ENCODE data around the gene OR3A1.
"Not testable (repeated sequence)": the region's sequence is repeated elsewhere in the genome, so short reads cannot be mapped to it uniquely, and the experiment has no call there.

The OR3A1 gene

GRCh38 chr17:3298260-3298659, at the start of gene OR3A1:
OR3A1 (minus strand) TSS chr17:3298360; CDS start chr17:3292582, 5,778 bp downstream.
- POLR2A ChIA-PET, result no interaction called here
- no peak for TF ChIP-seq CTCF (IDR thresholded peaks at IDR 0.05; ENCODE audit: control extremely low read depth, extremely low read depth, low read depth, missing control alignments)
- CTCF ChIA-PET, result no interaction called here
- no peak for DNase-seq (ENCODE audit: extremely low spot score)

- CTCF ChIA-PET; POLR2A ChIA-PET; DNase-seq (ENCODE audit: extremely low spot score): not testable (repeated sequence)
Measured at GRCh38 chr17:3342782-3343181, 44.6 kb upstream of the OR3A1 start.

GRCh38 chr17:3335876-3336275, 37.7 kb upstream of the OR3A1 start:
- ChIA-PET POLR2A (no interaction called here), CTCF (no interaction called here)
- no peak for DNase-seq (ENCODE audit: extremely low spot score)
- no peak for TF ChIP-seq CTCF (IDR thresholded peaks at IDR 0.05; ENCODE audit: control extremely low read depth, extremely low read depth, low read depth, missing control alignments)

- POLR2A ChIA-PET, result no interaction called here
- no peak for DNase-seq (ENCODE audit: extremely low spot score)
- TF ChIP-seq CTCF (IDR thresholded peaks at IDR 0.05; ENCODE audit: control extremely low read depth, extremely low read depth, low read depth, missing control alignments), result no peak
- CTCF ChIA-PET, result no interaction called here
Measured at GRCh38 chr17:3318336-3318735, 20.2 kb upstream of the OR3A1 start.

GRCh38 chr17:3316836-3317235, 18.7 kb upstream of the OR3A1 start:
- no peak for DNase-seq (ENCODE audit: extremely low spot score)
- POLR2A ChIA-PET, result no interaction called here
- TF ChIP-seq CTCF (IDR thresholded peaks at IDR 0.05; ENCODE audit: control extremely low read depth, extremely low read depth, low read depth, missing control alignments), result no peak
- CTCF ChIA-PET, result no interaction called here

- ChIA-PET CTCF (no interaction called here), POLR2A (no interaction called here)
- no peak for TF ChIP-seq CTCF (IDR thresholded peaks at IDR 0.05; ENCODE audit: control extremely low read depth, extremely low read depth, low read depth, missing control alignments)
- no peak for DNase-seq (ENCODE audit: extremely low spot score)
Measured at GRCh38 chr17:3308603-3309002, 10.4 kb upstream of the OR3A1 start.

- CTCF ChIA-PET, result no interaction called here
Measured at GRCh38 chr17:3295632-3296031, 2.5 kb downstream of the OR3A1 start.

GRCh38 chr17:3293548-3293947, 4.6 kb downstream of the OR3A1 start:
- POLR2A ChIA-PET, CTCF ChIA-PET: not testable (repeated sequence)

More at GRCh38 chr17:3295632-3296031, 2.5 kb downstream of the OR3A1 start:
- no peak for TF ChIP-seq CTCF (IDR thresholded peaks at IDR 0.05; ENCODE audit: control extremely low read depth, extremely low read depth, low read depth, missing control alignments)
- no peak for DNase-seq (ENCODE audit: extremely low spot score)
- POLR2A ChIA-PET, result no interaction called here

More at GRCh38 chr17:3293548-3293947, 4.6 kb downstream of the OR3A1 start:
- DNase-seq (ENCODE audit: extremely low spot score), result not testable (repeated sequence)

Data from GM10248 (cell line).